HG02981 (cell line): ENCODE data around the gene GRID2.
"Not testable (repeated sequence)": the region's sequence is repeated elsewhere in the genome, so short reads cannot be mapped to it uniquely, and the experiment has no call there.

ENCODE experiments used
- ATAC-seq: cut with Tn5 transposase; IDR thresholded peaks from one replicate; pipeline ENCODE4 v1.9.1; 2021; ENCODE audit warnings: mild to moderate bottlenecking, moderate library complexity; ENCODE audit not compliant: unreplicated experiment

Gene GRID2

GRCh38 chr4:93646233-93646930, 1342.6 kb downstream of the GRID2 start:
- peak; percentile 82 for ATAC-seq

- no peak for ATAC-seq
Observed at GRCh38 chr4:93648258-93648657, 1344.5 kb downstream of the GRID2 start.

GRCh38 chr4:93649828-93650227, 1346.1 kb downstream of the GRID2 start:
- no peak for ATAC-seq

GRCh38 chr4:93654211-93654610, 1350.4 kb downstream of the GRID2 start:
- no peak for ATAC-seq

GRCh38 chr4:93657527-93657926, 1353.8 kb downstream of the GRID2 start:
- peak; percentile 56 for ATAC-seq

- no peak for ATAC-seq
Observed at GRCh38 chr4:93658443-93658842, 1354.7 kb downstream of the GRID2 start.

- ATAC-seq: no peak
Observed at GRCh38 chr4:93659629-93660028, 1355.9 kb downstream of the GRID2 start.

GRCh38 chr4:93660036-93660435, 1356.3 kb downstream of the GRID2 start:
- no peak for ATAC-seq

- no peak for ATAC-seq
Observed at GRCh38 chr4:93670434-93670833, 1366.7 kb downstream of the GRID2 start.

- ATAC-seq: no peak
Observed at GRCh38 chr4:93671093-93671492, 1367.3 kb downstream of the GRID2 start.

GRCh38 chr4:93676937-93677336, 1373.2 kb downstream of the GRID2 start:
- not testable (repeated sequence) for ATAC-seq

GRCh38 chr4:93684571-93684970, 1380.8 kb downstream of the GRID2 start:
- no peak for ATAC-seq

GRCh38 chr4:93687304-93687703, 1383.5 kb downstream of the GRID2 start:
- no peak for ATAC-seq

- ATAC-seq: no peak
Observed at GRCh38 chr4:93688978-93689377, 1385.2 kb downstream of the GRID2 start.

GRCh38 chr4:93693141-93693540, 1389.4 kb downstream of the GRID2 start:
- no peak for ATAC-seq

- no peak for ATAC-seq
Observed at GRCh38 chr4:93698686-93699085, 1394.9 kb downstream of the GRID2 start.

GRCh38 chr4:93700571-93700970, 1396.8 kb downstream of the GRID2 start:
- no peak for ATAC-seq

GRCh38 chr4:93710101-93710846, 1406.5 kb downstream of the GRID2 start:
- peak; percentile 68 for ATAC-seq

- no peak for ATAC-seq
Observed at GRCh38 chr4:93710847-93711430, 1407.2 kb downstream of the GRID2 start.

- ATAC-seq: no peak
Observed at GRCh38 chr4:93718233-93718632, 1414.5 kb downstream of the GRID2 start.

- no peak for ATAC-seq
Observed at GRCh38 chr4:93719552-93719951, 1415.8 kb downstream of the GRID2 start.

GRCh38 chr4:93722446-93722845, 1418.7 kb downstream of the GRID2 start:
- no peak for ATAC-seq
